Measurements from ENCODE around the gene TOX3. TPM values are rescaled to one million over a fixed set of nuclear protein-coding genes. Genes with fewer than 3 reads are reported as not detected.

TOX3 gene
- total and polyA plus RNA-seq, 2 experiments from 2014 or later: not detected

- H3K4me1 ChIP-seq (ENCODE audit: insufficient read depth): no peaks in the 10 kb centered on the region
- H3K4me3 ChIP-seq: no peak overlapping the region
- H2AFZ ChIP-seq: no peak overlapping the region
- H3K9ac ChIP-seq: no peak overlapping the region
- no peaks in the 10 kb centered on the region for H3K27me3 ChIP-seq (replicated peaks; ENCODE audit: insufficient read depth)
- no peak for TF ChIP-seq EZH2 (IDR thresholded peaks at IDR 0.05; ENCODE audit: insufficient read depth, poor library complexity, severe bottlenecking)
- TF ChIP-seq EZH2phosphoT487 (IDR thresholded peaks at IDR 0.05; ENCODE audit: insufficient read depth, low read depth): no peak
- H3K9me3 ChIP-seq (ENCODE audit: low read depth): no peaks in the 10 kb centered on the region
- H4K20me1 ChIP-seq (ENCODE audit: insufficient read depth): no peaks in the 10 kb centered on the region
- 0 to 5% methylated on average over 1 of the region's 1 CpG for WGBS, 2 experiments (ENCODE audit: low coverage in 1 of 2, low lambda C conversion rate in 2 of 2, missing lambda C conversion rate in 2 of 2)
- H3K4me2 ChIP-seq (ENCODE audit: unreplicated experiment): no peak overlapping the region
- no peak overlapping the region for H3K27ac ChIP-seq
- H3K36me3 ChIP-seq (ENCODE audit: low read depth): no peaks in the 10 kb centered on the region
- H3F3A ChIP-seq (ENCODE audit: insufficient read depth): no peaks in the 10 kb centered on the region
- no peaks in the 10 kb centered on the region for H3K9me2 ChIP-seq (ENCODE audit: insufficient read depth)
- H3K79me2 ChIP-seq (ENCODE audit: insufficient read depth): no peaks in the 10 kb centered on the region
- no peak for DNase-seq
- in situ Hi-C loops (cut with MboI): no loop called here
Observed at GRCh38 chr16:52407778-52408177, 139.2 kb downstream of the TOX3 start.

- Histone ChIP-seq H3K9me2 (ENCODE audit: insufficient read depth) (no peaks in the 10 kb centered on the region), H3K4me1 (ENCODE audit: insufficient read depth) (no peaks in the 10 kb centered on the region), H3K9me3 (ENCODE audit: low read depth) (no peaks in the 10 kb centered on the region), H3K27me3 (replicated peaks; ENCODE audit: insufficient read depth) (no peaks in the 10 kb centered on the region), H3K79me2 (ENCODE audit: insufficient read depth) (no peaks in the 10 kb centered on the region), H3K9ac (no peak overlapping the region), H3K4me2 (ENCODE audit: unreplicated experiment) (no peak overlapping the region), H3F3A (ENCODE audit: insufficient read depth) (no peaks in the 10 kb centered on the region), H3K27ac (no peak overlapping the region), H2AFZ (no peak overlapping the region), H4K20me1 (ENCODE audit: insufficient read depth) (no peaks in the 10 kb centered on the region), H3K36me3 (ENCODE audit: low read depth) (no peaks in the 10 kb centered on the region), H3K4me3 (no peak overlapping the region)
- no peak for DNase-seq
- no peak for TF ChIP-seq EZH2phosphoT487 (IDR thresholded peaks at IDR 0.05; ENCODE audit: insufficient read depth, low read depth)
- no peak for TF ChIP-seq EZH2 (IDR thresholded peaks at IDR 0.05; ENCODE audit: insufficient read depth, poor library complexity, severe bottlenecking)
- WGBS, 2 experiments (ENCODE audit: low coverage in 1 of 2, low lambda C conversion rate in 2 of 2, missing lambda C conversion rate in 2 of 2): 3 to 6% methylated on average over 1 of the region's 1 CpG
- in situ Hi-C loops (cut with MboI): no loop called here
Observed at GRCh38 chr16:52405441-52405840, 141.5 kb downstream of the TOX3 start.

- WGBS, 2 experiments (ENCODE audit: low coverage in 1 of 2, low lambda C conversion rate in 2 of 2, missing lambda C conversion rate in 2 of 2): 22% methylated on average over 2 of the region's 2 CpGs
- no peaks in the 10 kb centered on the region for H3F3A ChIP-seq (ENCODE audit: insufficient read depth)
- H3K4me3 ChIP-seq: no peak overlapping the region
- no peak overlapping the region for H3K9ac ChIP-seq
- no peaks in the 10 kb centered on the region for H4K20me1 ChIP-seq (ENCODE audit: insufficient read depth)
- H3K4me1 ChIP-seq (ENCODE audit: insufficient read depth): no peaks in the 10 kb centered on the region
- no peaks in the 10 kb centered on the region for H3K79me2 ChIP-seq (ENCODE audit: insufficient read depth)
- no peaks in the 10 kb centered on the region for H3K9me3 ChIP-seq (ENCODE audit: low read depth)
- no peaks in the 10 kb centered on the region for H3K36me3 ChIP-seq (ENCODE audit: low read depth)
- TF ChIP-seq EZH2phosphoT487 (IDR thresholded peaks at IDR 0.05; ENCODE audit: insufficient read depth, low read depth) (no peak), EZH2 (IDR thresholded peaks at IDR 0.05; ENCODE audit: insufficient read depth, poor library complexity, severe bottlenecking) (no peak)
- H3K9me2 ChIP-seq (ENCODE audit: insufficient read depth): no peaks in the 10 kb centered on the region
- H3K27ac ChIP-seq: no peak overlapping the region
- H3K4me2 ChIP-seq (ENCODE audit: unreplicated experiment): no peak overlapping the region
- DNase-seq: no peak
- in situ Hi-C loops (cut with MboI): no loop called here
- H2AFZ ChIP-seq: no peak overlapping the region
- H3K27me3 ChIP-seq (replicated peaks; ENCODE audit: insufficient read depth): no peaks in the 10 kb centered on the region
Observed at GRCh38 chr16:52404546-52404945, 142.4 kb downstream of the TOX3 start.

GRCh38 chr16:52399116-52399515, 147.8 kb downstream of the TOX3 start:
- H3K4me1 ChIP-seq (ENCODE audit: insufficient read depth): no peaks in the 10 kb centered on the region

GRCh38 chr16:52398491-52398960, 148.4 kb downstream of the TOX3 start:
- Histone ChIP-seq H3K27me3 (replicated peaks; ENCODE audit: insufficient read depth) (no peaks in the 10 kb centered on the region), H3K79me2 (ENCODE audit: insufficient read depth) (no peaks in the 10 kb centered on the region), H3K4me1 (ENCODE audit: insufficient read depth) (no peaks in the 10 kb centered on the region), H3K9me3 (ENCODE audit: low read depth) (no peaks in the 10 kb centered on the region), H3K27ac (no peak overlapping the region), H4K20me1 (ENCODE audit: insufficient read depth) (no peaks in the 10 kb centered on the region; the same call in 1 of the 2 replicates), H3K36me3 (ENCODE audit: low read depth) (no peaks in the 10 kb centered on the region), H3K4me2 (ENCODE audit: unreplicated experiment) (no peak overlapping the region), H3K9ac (no peak overlapping the region), H3K4me3 (no peak overlapping the region), H3F3A (ENCODE audit: insufficient read depth) (no peaks in the 10 kb centered on the region), H2AFZ (no peak overlapping the region), H3K9me2 (ENCODE audit: insufficient read depth) (no peaks in the 10 kb centered on the region)
- in situ Hi-C loops (cut with MboI): no loop called here
- no peak for DNase-seq
- WGBS, 2 experiments (ENCODE audit: low coverage in 1 of 2, low lambda C conversion rate in 2 of 2, missing lambda C conversion rate in 2 of 2): 7 to 12% methylated on average over 3 of the region's 3 CpGs
- TF ChIP-seq EZH2phosphoT487 (IDR thresholded peaks at IDR 0.05; ENCODE audit: insufficient read depth, low read depth) (no peak), EZH2 (IDR thresholded peaks at IDR 0.05; ENCODE audit: insufficient read depth, poor library complexity, severe bottlenecking) (no peak)

More at GRCh38 chr16:52399116-52399515, 147.8 kb downstream of the TOX3 start:
- H3K4me3 ChIP-seq: no peak overlapping the region
- in situ Hi-C loops (cut with MboI): no loop called here
- no peak overlapping the region for H2AFZ ChIP-seq
- H3K27me3 ChIP-seq (replicated peaks; ENCODE audit: insufficient read depth): no peaks in the 10 kb centered on the region
- no peak overlapping the region for H3K27ac ChIP-seq
- H3K79me2 ChIP-seq (ENCODE audit: insufficient read depth): no peaks in the 10 kb centered on the region
- TF ChIP-seq EZH2 (IDR thresholded peaks at IDR 0.05; ENCODE audit: insufficient read depth, poor library complexity, severe bottlenecking) (no peak), EZH2phosphoT487 (IDR thresholded peaks at IDR 0.05; ENCODE audit: insufficient read depth, low read depth) (no peak)
- WGBS, 2 experiments (ENCODE audit: low coverage in 1 of 2, low lambda C conversion rate in 2 of 2, missing lambda C conversion rate in 2 of 2): 6 to 8% methylated on average over 1 of the region's 1 CpG
- no peaks in the 10 kb centered on the region for H3K36me3 ChIP-seq (ENCODE audit: low read depth)
- H3K9ac ChIP-seq: no peak overlapping the region
- H3K4me2 ChIP-seq (ENCODE audit: unreplicated experiment): no peak overlapping the region
- H3F3A ChIP-seq (ENCODE audit: insufficient read depth): no peaks in the 10 kb centered on the region
- H3K9me3 ChIP-seq (ENCODE audit: low read depth): no peaks in the 10 kb centered on the region
- no peak for DNase-seq
- H4K20me1 ChIP-seq (ENCODE audit: insufficient read depth): no peaks in the 10 kb centered on the region; the same call in 1 of the 2 replicates
- H3K9me2 ChIP-seq (ENCODE audit: insufficient read depth): no peaks in the 10 kb centered on the region
